HepG2 (cell line): ENCODE data around the gene PGS1. TPM values are rescaled to one million over a fixed set of nuclear protein-coding genes. Genes with fewer than 3 reads are reported as not detected.

Source experiments
- EEA1 ChIP-seq: sonication (generic); formaldehyde crosslinking; IDR thresholded peaks from 2 replicates; pipeline ENCODE4 v1.5.1; 2020; ENCODE audit warnings: mild to moderate bottlenecking, missing genetic modification reagents, borderline replicate concordance
- KIAA2018 ChIP-seq: sonication (generic); formaldehyde crosslinking; IDR thresholded peaks from 2 replicates; pipeline ENCODE4 v1.5.0; 2020; ENCODE audit warnings: mild to moderate bottlenecking, missing genetic modification reagents, borderline replicate concordance
- PITX1 ChIP-seq: sonication (generic); formaldehyde crosslinking; IDR thresholded peaks from 2 replicates; pipeline ENCODE4 v1.5.1; 2020; ENCODE audit warnings: mild to moderate bottlenecking, missing genetic modification reagents
- SIN3A ChIP-seq: IDR thresholded peaks from 2 replicates; pipeline ENCODE4 v1.6.1; 2011; ENCODE audit warnings: low read depth, mild to moderate bottlenecking, control low read depth, low read length, borderline replicate concordance
- STAT6 ChIP-seq: sonication (generic); formaldehyde crosslinking; IDR thresholded peaks from 2 replicates; pipeline ENCODE4 v1.4.0; 2020; ENCODE audit warnings: missing genetic modification reagents, mild to moderate bottlenecking, borderline replicate concordance
- SUZ12 ChIP-seq: fragments of 150-350 bp; IDR thresholded peaks from 2 replicates; pipeline ENCODE4 v1.6.1; 2014; ENCODE audit warnings: low read depth, low read length
- TBL1XR1 ChIP-seq: fragments of 150-350 bp; IDR thresholded peaks from 2 replicates; pipeline ENCODE4 v1.6.1; 2014; ENCODE audit warnings: borderline replicate concordance, low read length; ENCODE audit not compliant: partially characterized antibody
- TRIM22 ChIP-seq: fragments of 450-650 bp; IDR thresholded peaks from 2 replicates; pipeline ENCODE4 v1.6.1; 2017
- TRIM24 ChIP-seq: sonication (generic); formaldehyde crosslinking; IDR thresholded peaks from 2 replicates; pipeline ENCODE4 v1.8.0; 2022; ENCODE audit warnings: mild to moderate bottlenecking, missing genetic modification reagents
- ZBTB43 ChIP-seq: sonication (generic); formaldehyde crosslinking; conservative IDR thresholded peaks from 2 replicates; pipeline ENCODE4 v1.4.0; 2020; ENCODE audit warnings: missing genetic modification reagents
- ZNF180 ChIP-seq: sonication (generic); formaldehyde crosslinking; IDR thresholded peaks from 2 replicates; pipeline ENCODE4 v1.4.0; 2020; ENCODE audit warnings: low read depth, missing genetic modification reagents, borderline replicate concordance
- ZNF317 ChIP-seq: sonication (generic); formaldehyde crosslinking; IDR thresholded peaks from 2 replicates; pipeline ENCODE4 v1.5.0; 2020; ENCODE audit warnings: mild to moderate bottlenecking, missing genetic modification reagents
- ZNF543 ChIP-seq: sonication (generic); formaldehyde crosslinking; IDR thresholded peaks from 2 replicates; pipeline ENCODE4 v1.4.0; 2020; ENCODE audit warnings: mild to moderate bottlenecking, missing genetic modification reagents
- ZNF614 ChIP-seq: IDR thresholded peaks from 2 replicates; pipeline ENCODE4 v1.6.1; 2018; ENCODE audit warnings: missing biosample characterization, missing genetic modification reagents, inconsistent platforms, borderline replicate concordance
- ZNF761 ChIP-seq: sonication (generic); formaldehyde crosslinking; conservative IDR thresholded peaks from 2 replicates; pipeline ENCODE4 v1.4.0; 2020; ENCODE audit warnings: mild to moderate bottlenecking, missing genetic modification reagents
- ZNF879 ChIP-seq: sonication (generic); formaldehyde crosslinking; IDR thresholded peaks from 2 replicates; pipeline ENCODE4 v1.8.1; 2023; ENCODE audit warnings: missing genetic modification reagents
- polyA plus RNA-seq, 8 experiments: library from polyadenylated mRNA; depleted of rRNA in 3 of 8; stranded (reverse) in 7 of 8; unstranded in 1 of 8; fragments of >200 nt; fragmentation: Illumina TruSeq in 4 of 8; extraction: Trizol in 4 of 8; gene quantifications; 2 replicates each; pipeline versions ENCODE4 v1.2.1 to v1.2.3, GENCODE V29; 2011 to 2016; ENCODE audit warnings: low read depth in 4 of 8, missing spikeins in 1 of 8, mixed read lengths in 1 of 8; ENCODE audit not compliant: insufficient read depth in 1 of 8
- total RNA-seq, 5 experiments: library from RNA; depleted of rRNA; stranded (reverse); fragments of >200 nt; fragmentation: Illumina TruSeq; extraction: Trizol; gene quantifications; 2 replicates each; pipeline ENCODE4 v1.2.3, GENCODE V29; 2016; ENCODE audit warnings: low read depth in 1 of 5

PGS1 gene
- total and polyA plus RNA-seq, 2 of the 13 experiments (the other 11 are each of a cell fraction or from before 2014, with no cell fraction given) = 25.9 to 31.5 TPM

GRCh38 chr17:78357177-78357586 lies 21.3 kb upstream of the PGS1 start (continued):
- no peak for TF ChIP-seq ZNF180 (CRISPR knock-in tag)
- no peak for TF ChIP-seq TBL1XR1
- no peak for TF ChIP-seq TRIM22
- no peak for TF ChIP-seq ZNF543
- no peak for TF ChIP-seq ZNF614 (CRISPR knock-in tag)
- TF ChIP-seq PITX1 (CRISPR knock-in tag) = no peak
- no peak for TF ChIP-seq TRIM24 (CRISPR knock-in tag)
- peak; percentile 30; the same call in 1 of the 2 replicates for TF ChIP-seq SIN3A
- no peak for TF ChIP-seq SUZ12
- TF ChIP-seq ZNF879 (CRISPR knock-in tag) = no peak
- no peak for TF ChIP-seq STAT6
- no peak for TF ChIP-seq KIAA2018 (CRISPR knock-in tag)
- TF ChIP-seq ZNF317 (CRISPR knock-in tag) = no peak
- no peak for TF ChIP-seq ZNF761 (CRISPR knock-in tag)
- TF ChIP-seq ZBTB43 (CRISPR knock-in tag) = no peak
- TF ChIP-seq EEA1 (CRISPR knock-in tag) = 0 out of 2 replicates have a peak, but pooled peaks have one; percentile 36
